Measurements from ENCODE around the gene MRPS10.
"Not testable (repeated sequence)": the region's sequence is repeated elsewhere in the genome, so short reads cannot be mapped to it uniquely, and the experiment has no call there.

DNA sequence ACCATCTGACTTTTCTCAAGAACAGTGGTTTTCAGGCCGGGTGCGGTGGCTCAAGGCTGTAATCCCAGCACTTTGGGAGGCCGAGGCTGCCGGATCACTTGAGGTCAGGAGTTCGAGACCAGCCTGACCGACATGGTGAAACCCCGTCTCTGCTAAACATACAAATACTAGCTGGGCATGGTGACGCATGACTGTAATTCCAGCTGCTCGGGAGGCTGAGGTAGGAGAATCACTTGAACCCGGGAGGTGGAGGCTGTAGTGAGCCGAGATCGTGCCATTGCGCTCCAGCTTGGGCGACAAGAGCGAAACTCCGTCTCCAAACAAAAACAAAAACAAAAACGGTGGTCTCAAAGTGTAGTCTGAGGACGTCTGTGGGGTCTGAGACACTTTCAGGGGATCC, 1.2 kb downstream of the MRPS10 start:
- TF ChIP-seq POLR2A (IDR thresholded peaks at IDR 0.05) = not testable (repeated sequence)
- TF ChIP-seq, protein P1, sequence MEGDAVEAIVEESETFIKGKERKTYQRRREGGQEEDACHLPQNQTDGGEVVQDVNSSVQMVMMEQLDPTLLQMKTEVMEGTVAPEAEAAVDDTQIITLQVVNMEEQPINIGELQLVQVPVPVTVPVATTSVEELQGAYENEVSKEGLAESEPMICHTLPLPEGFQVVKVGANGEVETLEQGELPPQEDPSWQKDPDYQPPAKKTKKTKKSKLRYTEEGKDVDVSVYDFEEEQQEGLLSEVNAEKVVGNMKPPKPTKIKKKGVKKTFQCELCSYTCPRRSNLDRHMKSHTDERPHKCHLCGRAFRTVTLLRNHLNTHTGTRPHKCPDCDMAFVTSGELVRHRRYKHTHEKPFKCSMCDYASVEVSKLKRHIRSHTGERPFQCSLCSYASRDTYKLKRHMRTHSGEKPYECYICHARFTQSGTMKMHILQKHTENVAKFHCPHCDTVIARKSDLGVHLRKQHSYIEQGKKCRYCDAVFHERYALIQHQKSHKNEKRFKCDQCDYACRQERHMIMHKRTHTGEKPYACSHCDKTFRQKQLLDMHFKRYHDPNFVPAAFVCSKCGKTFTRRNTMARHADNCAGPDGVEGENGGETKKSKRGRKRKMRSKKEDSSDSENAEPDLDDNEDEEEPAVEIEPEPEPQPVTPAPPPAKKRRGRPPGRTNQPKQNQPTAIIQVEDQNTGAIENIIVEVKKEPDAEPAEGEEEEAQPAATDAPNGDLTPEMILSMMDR (IDR thresholded peaks at IDR 0.05) = not testable (repeated sequence)

Data from lower leg skin (tissue), 3 donors.